ENCODE results near the gene SOX10. TPM values are rescaled to one million over a fixed set of nuclear protein-coding genes. Genes with fewer than 3 reads are reported as not detected.

The SOX10 gene
- total and polyA plus RNA-seq, 2 of the 13 experiments (the other 11 are each of a cell fraction or from before 2014, with no cell fraction given), result not detected

GRCh38 chr22:38017272-38017920 lies 33.0 kb upstream of the SOX10 start:
- Histone ChIP-seq H3K4me3 (replicated peaks in 1 of 3; ENCODE audit: insufficient read depth in 1 of 3, low read depth in 2 of 3, low read length in 3 of 3) (peak overlapping the region in 1 of 3 experiments; percentile 31; a peak in 1 of 6 replicates), H4K20me1 (ENCODE audit: insufficient read depth, low read length) (no peaks in the 10 kb centered on the region), H3K4me1 (ENCODE audit: insufficient read depth, low read length) (peaks cover 70% of the 10 kb centered on the region), H3K27me3 (ENCODE audit: control insufficient read depth in 1 of 2, insufficient read depth in 2 of 2, low read length in 2 of 2) (no peaks in the 10 kb centered on the region), H2AFZ (ENCODE audit: low read length) (peak overlapping the region; percentile 30), H3K9ac (ENCODE audit: insufficient read depth, low read depth, low read length) (no peak overlapping the region), H3K27ac (ENCODE audit: extremely low read length, insufficient read depth, low read length) (peak overlapping the region; percentile 25), H3K79me2 (ENCODE audit: insufficient read depth, low read length) (no peaks in the 10 kb centered on the region), H3K9me3 (ENCODE audit: low read length) (no peaks in the 10 kb centered on the region; the same call in 1 of the 2 replicates), H3K4me2 (ENCODE audit: low read depth, low read length) (peak overlapping the region; percentile 66), H3K36me3 (replicated peaks in 1 of 2; ENCODE audit: control insufficient read depth in 1 of 2, insufficient read depth in 2 of 2, low read length in 2 of 2) (no peaks in the 10 kb centered on the region)
- ATAC-seq (peak; percentile 65), DNase-seq (ENCODE audit: low spot score) (no peak), FAIRE-seq (no peak)
- CTCF ChIA-PET (ENCODE audit: low intra/inter-chr PET ratio, low total read pairs), result no interaction called here
- 33% methylated on average over 5 of the region's 7 CpGs for WGBS (ENCODE audit: low lambda C conversion rate)
- intact Hi-C loops (cut with micrococcal nuclease; ENCODE audit: unreplicated experiment) (no loop called here), in situ Hi-C loops (cut with HindIII; ENCODE audit: extremely low pct_ligation_motif_present, low pct_unique_long_range_greater_than_20kb) (no loop called here)
- POLR2A ChIA-PET, result interaction anchor here (1.0 kb wide), 1 partner anchor 201 kb away, joined by 3 read pairs; no protein-coding TSS in a partner anchor
- no TSS peak for BruUV-seq (replicated peaks)
- TF ChIP-seq XRCC5 (optimal IDR thresholded peaks at IDR 0.05; ENCODE audit: low read length) (peak; percentile 23), FOXK1 (CRISPR knock-in tag; IDR thresholded peaks at IDR 0.05; ENCODE audit: borderline replicate concordance, low read depth) (no peak), ZNF383 (CRISPR knock-in tag; IDR thresholded peaks at IDR 0.05; ENCODE audit: borderline replicate concordance) (no peak), ZBED4 (CRISPR knock-in tag; IDR thresholded peaks at IDR 0.05; ENCODE audit: borderline replicate concordance) (no peak), SNRNP70 (IDR thresholded peaks at IDR 0.05; ENCODE audit: low read depth, low read length) (no peak), CTCF (CRISPR knock-in tag; IDR thresholded peaks at IDR 0.05) (peak; percentile 37; the same call in 1 of the 2 replicates), BCL3 (CRISPR knock-in tag; IDR thresholded peaks at IDR 0.05) (no peak), ZSCAN22 (CRISPR knock-in tag; IDR thresholded peaks at IDR 0.05) (no peak), ZFYVE20 (CRISPR knock-in tag; IDR thresholded peaks at IDR 0.05; ENCODE audit: borderline replicate concordance, low read depth) (no peak), ZNF770 (CRISPR knock-in tag; IDR thresholded peaks at IDR 0.05) (no peak), PATZ1 (CRISPR knock-in tag; IDR thresholded peaks at IDR 0.05) (peak; percentile 30; the same call in 1 of the 2 replicates), NCOA2 (CRISPR knock-in tag; IDR thresholded peaks at IDR 0.05) (no peak)

All from HepG2 (cell line).